Karpas-422 (cell line): ENCODE data around the gene FLVCR2. TPM values are rescaled to one million over a fixed set of nuclear protein-coding genes. Genes with fewer than 3 reads are reported as not detected.
A peak's percentile ranks its signal among the peaks of the same experiment; 100 is the strongest.

Source experiments
- small RNA-seq: library from RNA; depleted of rRNA; stranded (forward); fragments of <200 nt; gene quantifications from one replicate; pipeline ENCODE3, GENCODE V24; 2014
- total RNA-seq: library from RNA; depleted of rRNA; stranded (reverse); fragments of >200 nt; shearing (Covaris generic); gene quantifications from 2 replicates; pipeline ENCODE4 v1.2.3, GENCODE V29; 2014; ENCODE audit warnings: low replicate concordance; rRNA removed

FLVCR2 gene
- total RNA-seq, 1 experiment from 2014 or later: not detected

Small RNA genes within 50 kb of the gene (small RNA-seq; reads per million reads assigned to genes)
- 2.6 reads per million, percentile 61 among the genes with 10 or more reads in this experiment for gene RNA5SP387

Other genes starting within 250 kb of the FLVCR2 start
- gene JDP2, start 150.6 kb upstream of the FLVCR2 start, total RNA-seq: 8.4 and 15.7 TPM in 2 replicates
- not detected in 2 replicates for gene BATF, start 56.2 kb upstream of the FLVCR2 start, total RNA-seq
- gene ERG28, start 82.3 kb downstream of the FLVCR2 start, total RNA-seq: 19.1 and 48.8 TPM in 2 replicates
- gene TTLL5, start 82.6 kb downstream of the FLVCR2 start, total RNA-seq: 28.6 and 53.7 TPM in 2 replicates